ENCODE measurements around the gene GOPC.
"Not testable (repeated sequence)": the region's sequence is repeated elsewhere in the genome, so short reads cannot be mapped to it uniquely, and the experiment has no call there.

GOPC gene

GRCh38 chr6:117521791-117522502, 80.4 kb downstream of the GOPC start:
- H3K9me3 Mint-ChIP-seq: no peaks in the 10 kb centered on the region
- no peaks in the 10 kb centered on the region for H3K27me3 Mint-ChIP-seq (ENCODE audit: low read depth)
- no peaks in the 10 kb centered on the region for H3K4me1 Mint-ChIP-seq (ENCODE audit: low read depth)
- H3K36me3 Mint-ChIP-seq (ENCODE audit: low read depth): no peaks in the 10 kb centered on the region
- H3K4me3 Mint-ChIP-seq: no peak overlapping the region
- H3K27ac Mint-ChIP-seq: no peak overlapping the region

GRCh38 chr6:117520603-117521395, 81.5 kb downstream of the GOPC start:
- no peak overlapping the region for H3K27ac Mint-ChIP-seq
- no peaks in the 10 kb centered on the region for H3K4me1 Mint-ChIP-seq (ENCODE audit: low read depth)
- no peaks in the 10 kb centered on the region for H3K27me3 Mint-ChIP-seq (ENCODE audit: low read depth)
- no peaks in the 10 kb centered on the region for H3K36me3 Mint-ChIP-seq (ENCODE audit: low read depth)
- H3K9me3 Mint-ChIP-seq: no peaks in the 10 kb centered on the region
- no peak overlapping the region for H3K4me3 Mint-ChIP-seq

DNA sequence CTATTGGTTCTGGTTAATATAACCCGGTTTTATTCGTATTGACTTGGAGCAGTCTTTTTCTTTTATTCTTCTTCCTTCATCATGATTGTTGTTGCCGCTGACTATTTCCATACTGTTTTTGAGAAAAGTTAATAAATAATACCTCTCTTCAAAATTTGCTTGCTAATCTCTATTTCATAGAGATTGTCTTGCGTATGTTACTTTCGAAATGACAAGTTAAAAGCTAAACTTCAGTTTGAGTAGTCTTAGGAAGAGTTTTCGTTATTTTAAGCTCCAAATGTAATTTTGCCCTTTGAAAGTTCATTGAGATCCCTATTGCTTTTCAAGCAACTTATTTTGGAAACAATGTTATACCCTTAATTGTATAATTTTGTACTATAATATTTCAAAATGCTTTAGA, 83.4 kb downstream of the GOPC start:
- no peaks in the 10 kb centered on the region for H3K9me3 Mint-ChIP-seq
- no peak overlapping the region for H3K4me3 Mint-ChIP-seq

GRCh38 chr6:117517995-117518394, 84.3 kb downstream of the GOPC start:
- H3K9me3 Mint-ChIP-seq; H3K27ac Mint-ChIP-seq; H3K4me3 Mint-ChIP-seq; H3K36me3 Mint-ChIP-seq (ENCODE audit: low read depth); H3K27me3 Mint-ChIP-seq (ENCODE audit: low read depth); H3K4me1 Mint-ChIP-seq (ENCODE audit: low read depth): not testable (repeated sequence)

More for the DNA sequence above, 83.4 kb downstream of the GOPC start:
- no peak overlapping the region for H3K27ac Mint-ChIP-seq
- no peaks in the 10 kb centered on the region for H3K4me1 Mint-ChIP-seq (ENCODE audit: low read depth)
- H3K27me3 Mint-ChIP-seq (ENCODE audit: low read depth): no peaks in the 10 kb centered on the region
- no peaks in the 10 kb centered on the region for H3K36me3 Mint-ChIP-seq (ENCODE audit: low read depth)

DNA sequence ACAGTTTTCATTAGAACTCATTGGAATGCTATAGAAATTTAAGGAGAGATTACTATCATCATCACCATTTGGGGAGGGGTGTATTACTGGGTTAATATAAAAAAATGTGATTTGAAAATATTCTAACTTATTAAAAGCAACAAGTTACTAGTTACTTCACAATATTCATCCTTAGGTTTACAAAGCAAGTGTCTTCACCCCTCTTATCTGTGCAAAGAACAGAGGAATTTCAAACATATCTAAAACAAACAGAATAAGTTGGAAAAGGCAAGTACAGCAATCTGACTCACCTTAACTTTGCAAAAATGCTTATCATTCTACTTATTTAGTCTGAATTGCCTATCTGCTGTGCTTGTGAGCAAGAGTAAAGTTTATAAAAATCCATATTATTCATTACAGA, 87.0 kb downstream of the GOPC start:
- Mint-ChIP-seq H3K36me3 (ENCODE audit: low read depth) (no peaks in the 10 kb centered on the region), H3K27ac (no peak overlapping the region), H3K4me1 (ENCODE audit: low read depth) (no peaks in the 10 kb centered on the region), H3K4me3 (no peak overlapping the region), H3K9me3 (no peaks in the 10 kb centered on the region), H3K27me3 (ENCODE audit: low read depth) (peaks cover under 1% of the 10 kb centered on the region)

- no peak overlapping the region for H3K27ac Mint-ChIP-seq
- peaks cover 7% of the 10 kb centered on the region for H3K27me3 Mint-ChIP-seq (ENCODE audit: low read depth)
- H3K4me3 Mint-ChIP-seq: no peak overlapping the region
- no peaks in the 10 kb centered on the region for H3K4me1 Mint-ChIP-seq (ENCODE audit: low read depth)
- no peaks in the 10 kb centered on the region for H3K9me3 Mint-ChIP-seq
- H3K36me3 Mint-ChIP-seq (ENCODE audit: low read depth): no peaks in the 10 kb centered on the region
Observed at GRCh38 chr6:117514655-117515054, 87.7 kb downstream of the GOPC start.

DNA sequence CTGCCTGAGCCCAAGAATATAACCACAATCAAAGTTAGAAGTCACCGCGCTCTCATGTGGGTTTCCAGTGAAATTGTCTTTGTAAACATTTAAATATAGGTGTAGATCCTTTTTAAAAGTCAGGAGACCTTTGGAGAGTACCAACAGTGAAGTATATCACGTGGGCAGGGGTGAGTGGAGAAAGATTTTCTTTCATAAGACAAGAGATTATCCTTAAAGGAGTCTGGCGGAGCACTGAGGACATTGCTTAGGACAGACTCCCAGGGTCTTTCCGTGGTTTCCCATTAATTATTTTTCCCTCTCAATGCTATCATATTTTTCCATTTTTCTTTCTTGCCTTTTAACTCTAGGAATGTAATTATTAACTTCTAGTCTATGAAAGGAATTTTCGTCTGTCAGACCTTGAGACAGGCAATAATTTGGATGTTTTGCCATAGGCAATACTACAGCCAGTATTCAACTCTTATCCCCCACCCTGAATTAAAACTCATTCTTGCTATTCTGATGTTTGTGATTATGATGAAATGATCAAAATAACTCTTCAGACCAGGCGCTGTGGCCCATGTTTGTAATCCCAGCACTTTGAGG, 88.4 kb downstream of the GOPC start:
- no peak overlapping the region for H3K27ac Mint-ChIP-seq
- H3K4me3 Mint-ChIP-seq: no peak overlapping the region

GRCh38 chr6:117512987-117513573, 89.2 kb downstream of the GOPC start:
- H3K27me3 Mint-ChIP-seq (ENCODE audit: low read depth): peaks cover 9% of the 10 kb centered on the region
- H3K4me3 Mint-ChIP-seq: no peak overlapping the region
- H3K9me3 Mint-ChIP-seq: no peaks in the 10 kb centered on the region
- no peak overlapping the region for H3K27ac Mint-ChIP-seq
- H3K36me3 Mint-ChIP-seq (ENCODE audit: low read depth): no peaks in the 10 kb centered on the region
- H3K4me1 Mint-ChIP-seq (ENCODE audit: low read depth): no peaks in the 10 kb centered on the region

More for the DNA sequence above, 88.4 kb downstream of the GOPC start:
- no peaks in the 10 kb centered on the region for H3K9me3 Mint-ChIP-seq
- H3K4me1 Mint-ChIP-seq (ENCODE audit: low read depth): no peaks in the 10 kb centered on the region
- peaks cover 9% of the 10 kb centered on the region for H3K27me3 Mint-ChIP-seq (ENCODE audit: low read depth)
- no peaks in the 10 kb centered on the region for H3K36me3 Mint-ChIP-seq (ENCODE audit: low read depth)

DNA sequence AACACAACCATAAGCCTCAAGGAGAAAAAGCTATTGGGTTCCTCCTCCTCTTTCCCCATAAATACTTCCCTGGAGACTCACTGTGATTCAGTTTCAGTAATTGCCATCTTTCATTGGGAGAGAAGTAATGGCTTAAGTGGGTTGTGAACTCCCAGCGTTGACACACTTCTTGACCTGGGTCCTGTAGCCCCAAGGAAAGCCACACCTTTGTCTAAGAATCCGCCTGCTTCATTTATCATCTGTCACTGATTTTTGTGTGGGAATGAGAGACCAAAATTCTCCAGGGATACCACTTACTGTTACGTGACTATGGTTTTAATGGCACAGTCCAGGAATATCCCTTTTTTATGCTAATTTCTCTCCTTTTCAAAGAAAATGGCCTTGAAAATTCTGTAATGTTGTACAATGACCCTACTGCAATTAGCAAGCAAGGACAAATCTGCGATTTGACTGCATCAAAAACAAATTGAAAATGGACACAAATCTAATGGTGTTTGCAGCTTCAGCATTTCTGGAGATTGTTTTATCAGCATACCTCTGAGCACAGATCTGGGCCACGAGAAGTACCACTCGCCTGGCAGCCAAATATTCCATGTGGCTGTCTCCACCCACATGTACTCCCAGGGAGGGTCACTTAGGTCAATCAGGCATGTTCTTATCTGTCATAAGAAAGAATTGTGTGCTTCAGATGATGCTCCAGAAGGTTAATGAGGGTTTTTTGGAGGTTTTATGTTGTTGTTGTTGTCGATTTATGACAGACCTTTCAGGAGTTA, 90.1 kb downstream of the GOPC start:
- H3K4me3 Mint-ChIP-seq: no peak overlapping the region
- no peaks in the 10 kb centered on the region for H3K9me3 Mint-ChIP-seq
- peaks cover 9% of the 10 kb centered on the region for H3K27me3 Mint-ChIP-seq (ENCODE audit: low read depth)
- no peaks in the 10 kb centered on the region for H3K36me3 Mint-ChIP-seq (ENCODE audit: low read depth)
- no peaks in the 10 kb centered on the region for H3K4me1 Mint-ChIP-seq (ENCODE audit: low read depth)
- H3K27ac Mint-ChIP-seq: no peak overlapping the region
